COR-L47 (cell line): ENCODE results near the gene PARD6G.
A peak's percentile ranks its signal among the peaks of the same experiment; 100 is the strongest.
"Not testable (repeated sequence)": the region's sequence is repeated elsewhere in the genome, so short reads cannot be mapped to it uniquely, and the experiment has no call there.

Source experiments
- DNase-seq: peaks from one replicate; lab custom pipeline; 2025; lab: John Stamatoyannopoulos, UW

Gene PARD6G

DNA sequence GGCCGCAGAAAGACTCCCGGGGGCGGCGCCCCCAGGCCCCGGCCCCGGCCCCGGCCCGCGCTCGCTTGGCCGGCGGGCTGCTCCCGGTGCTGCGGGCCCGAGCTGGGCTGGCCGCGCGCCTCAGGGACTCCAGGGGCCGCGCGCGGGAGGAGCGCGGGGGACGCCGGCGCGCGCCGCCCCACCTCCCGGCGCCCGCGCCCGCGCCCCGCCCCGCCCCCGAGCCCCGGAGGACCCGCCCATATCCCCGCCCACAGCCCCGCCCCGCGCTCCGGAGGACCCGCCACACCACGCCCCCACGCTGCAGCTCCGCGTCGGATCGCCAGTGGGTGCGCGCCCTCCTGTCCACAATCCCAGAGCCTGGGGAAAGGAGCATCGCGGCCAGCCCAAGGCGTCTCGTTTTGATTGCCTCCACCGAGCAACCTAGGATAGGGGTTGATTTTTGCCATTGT lies at the start of gene PARD6G:
Gene PARD6G (minus strand): TSS at position 122 of the 449 bp plus-strand sequence. CDS start 166 bp downstream, outside the sequence.
- DNase-seq, result peak; percentile 91

DNA sequence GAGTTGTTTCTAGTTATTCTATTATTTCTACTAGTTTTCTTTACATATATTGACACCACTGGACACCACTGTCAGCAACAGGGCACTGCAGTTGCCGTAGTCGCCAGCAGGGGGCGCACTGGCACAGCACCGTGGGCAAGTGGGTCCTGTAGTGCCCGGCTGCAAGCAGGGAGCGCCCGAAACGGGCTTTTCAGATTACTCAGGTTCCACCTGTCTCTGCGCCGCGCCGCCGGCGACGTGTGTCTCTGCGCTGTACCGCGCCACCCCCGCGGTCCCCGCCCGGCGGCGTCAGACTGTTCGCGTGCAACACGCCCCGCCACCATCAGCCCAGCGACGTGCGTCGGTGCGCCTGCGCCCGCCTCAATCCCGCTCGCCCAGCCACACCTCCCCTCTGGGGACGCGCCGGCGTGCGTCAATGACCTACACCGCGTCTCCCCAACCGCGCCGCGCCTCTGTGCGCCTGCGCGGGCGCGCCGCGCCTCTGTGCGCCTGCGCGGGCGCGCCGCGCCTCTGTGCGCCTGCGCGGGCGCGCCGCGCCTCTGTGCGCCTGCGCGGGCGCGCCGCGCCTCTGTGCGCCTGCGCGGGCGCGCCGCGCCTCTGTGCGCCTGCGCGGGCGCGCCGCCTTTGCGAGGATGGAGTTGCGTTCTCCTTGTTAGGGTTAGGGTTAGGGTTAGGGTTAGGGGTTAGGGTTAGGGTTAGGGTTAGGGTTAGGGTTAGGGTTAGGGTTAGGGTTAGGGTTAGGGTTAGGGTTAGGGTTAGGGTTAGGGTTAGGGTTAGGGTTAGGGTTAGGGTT lies 15.1 kb upstream of the PARD6G start:
- DNase-seq, result not testable (repeated sequence)

- DNase-seq, result no peak
Observed at GRCh38 chr18:80259610-80260009, 12.3 kb upstream of the PARD6G start.

DNA sequence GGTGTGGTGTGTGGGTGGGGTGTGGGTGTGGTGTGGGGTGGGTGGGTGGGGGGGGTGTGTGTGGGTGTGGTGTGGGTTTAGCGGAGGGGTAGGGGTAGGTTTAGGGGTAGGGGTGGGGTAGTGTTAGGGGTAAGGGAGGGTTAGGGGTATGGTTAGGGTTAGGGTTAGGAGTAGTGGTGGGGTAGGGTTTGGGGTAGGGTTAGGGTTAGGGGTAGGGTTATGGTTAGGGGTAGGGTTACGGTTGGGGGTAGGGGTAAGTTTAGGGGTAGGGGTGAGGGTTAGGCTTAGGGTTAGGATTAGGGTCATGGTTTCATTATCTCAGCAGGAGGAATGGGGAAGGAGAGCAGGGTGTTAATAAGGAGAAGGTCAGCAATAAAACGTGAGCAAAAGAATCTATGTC lies 11.3 kb upstream of the PARD6G start:
- DNase-seq, result no peak

DNA sequence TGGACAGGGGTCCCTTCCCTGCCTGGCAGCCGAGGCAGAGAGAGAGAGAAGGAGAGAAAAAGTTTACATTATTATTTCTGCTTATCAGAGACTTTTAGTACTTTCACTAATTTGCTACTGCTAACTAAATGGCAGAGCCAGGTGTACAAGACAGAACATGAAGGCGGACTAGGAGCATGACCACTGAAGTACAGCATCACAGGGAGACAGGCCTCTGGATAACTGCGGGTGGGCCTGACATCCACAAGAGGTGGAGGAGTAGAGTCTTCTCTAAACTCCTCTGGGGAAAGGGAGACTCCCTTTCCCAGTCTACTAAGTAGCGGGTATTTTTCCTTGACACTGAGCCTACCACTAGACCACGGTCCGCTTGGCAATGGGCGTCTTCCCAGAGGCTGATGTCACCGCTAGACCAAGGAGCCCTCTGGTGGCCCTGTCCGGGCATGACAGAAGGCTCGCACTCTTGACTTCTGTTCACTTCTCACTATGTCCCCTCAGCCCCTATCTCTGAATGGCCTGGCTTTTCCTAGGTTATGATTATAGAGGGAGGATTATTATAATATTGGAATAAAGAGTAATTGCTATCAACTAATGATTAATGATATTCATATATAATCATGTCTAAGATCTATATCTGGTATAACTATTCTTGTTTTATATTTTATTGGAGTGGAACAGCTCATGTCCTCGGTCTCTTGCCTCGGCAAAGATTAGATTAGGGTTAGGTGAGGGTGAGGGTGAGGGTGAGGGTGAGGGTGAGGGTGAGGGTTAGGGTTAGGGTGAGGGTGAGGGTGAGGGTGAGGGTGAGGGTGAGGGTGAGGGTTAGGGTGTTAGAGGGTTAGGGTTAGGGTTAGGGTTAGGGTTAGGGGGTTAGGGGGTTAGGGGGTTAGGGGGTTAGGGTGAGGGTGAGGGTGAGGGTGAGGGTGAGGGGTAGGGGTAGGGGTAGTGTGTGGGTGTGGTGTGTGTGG lies 10.5 kb upstream of the PARD6G start:
- not testable (repeated sequence) for DNase-seq

DNA sequence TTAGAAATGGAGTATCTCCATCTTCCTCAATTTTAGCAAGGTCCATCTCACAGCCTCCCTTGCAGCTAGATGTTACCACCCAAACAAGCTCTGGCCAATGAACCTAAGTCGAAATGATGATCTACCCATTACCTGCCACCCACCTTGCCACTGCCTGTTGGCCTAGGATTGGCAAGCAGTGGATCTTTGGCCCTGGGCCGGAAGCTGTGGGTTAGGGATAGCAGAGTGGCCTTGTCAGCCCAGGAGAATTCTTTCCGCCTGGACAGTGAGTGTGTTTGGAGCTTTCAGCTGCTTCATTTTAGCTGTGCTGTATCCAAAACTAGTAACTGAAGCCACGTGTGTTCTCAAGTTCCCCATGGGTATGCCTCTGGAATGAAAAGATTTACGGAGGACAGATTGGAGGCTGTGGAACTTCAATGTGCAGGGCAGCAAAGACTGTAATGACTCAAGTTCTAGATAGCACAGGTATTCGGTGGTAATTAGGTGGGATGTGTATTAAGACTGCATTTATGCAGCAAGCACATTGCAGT lies 7.7 kb upstream of the PARD6G start:
- DNase-seq, result no peak

DNA sequence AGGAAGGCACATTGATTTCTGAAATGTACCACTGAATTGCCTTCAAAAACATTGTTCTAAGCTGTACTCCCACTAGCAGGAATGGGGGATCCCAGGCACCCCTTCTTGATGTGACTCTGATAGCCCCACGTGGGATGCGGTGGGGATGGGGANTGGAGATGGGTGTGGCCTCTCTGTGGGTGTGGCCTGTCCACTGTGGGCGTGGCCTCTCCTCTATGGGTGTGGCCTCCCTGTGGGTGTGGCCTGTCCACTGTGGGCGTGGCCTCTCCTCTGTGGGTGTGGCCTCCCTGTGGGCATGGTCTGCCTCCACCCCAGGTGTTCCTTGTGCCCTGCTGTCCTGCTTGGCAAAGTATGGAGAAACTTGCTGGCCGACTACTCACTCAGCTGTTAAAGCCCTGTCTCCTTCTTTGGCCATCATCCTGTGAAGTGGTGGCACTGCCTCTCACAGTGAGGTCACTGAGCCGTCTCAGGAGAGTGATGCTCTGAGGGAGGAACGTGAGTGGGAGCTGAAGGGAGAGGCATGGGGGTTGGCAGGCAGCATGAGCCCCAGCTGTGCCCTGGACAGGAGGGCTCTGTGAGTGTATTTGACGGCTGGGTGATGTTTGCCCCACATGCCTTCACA lies 6.7 kb upstream of the PARD6G start:
- no peak for DNase-seq

- no peak for DNase-seq
Observed at GRCh38 chr18:80253236-80253635, 5.9 kb upstream of the PARD6G start.

DNA sequence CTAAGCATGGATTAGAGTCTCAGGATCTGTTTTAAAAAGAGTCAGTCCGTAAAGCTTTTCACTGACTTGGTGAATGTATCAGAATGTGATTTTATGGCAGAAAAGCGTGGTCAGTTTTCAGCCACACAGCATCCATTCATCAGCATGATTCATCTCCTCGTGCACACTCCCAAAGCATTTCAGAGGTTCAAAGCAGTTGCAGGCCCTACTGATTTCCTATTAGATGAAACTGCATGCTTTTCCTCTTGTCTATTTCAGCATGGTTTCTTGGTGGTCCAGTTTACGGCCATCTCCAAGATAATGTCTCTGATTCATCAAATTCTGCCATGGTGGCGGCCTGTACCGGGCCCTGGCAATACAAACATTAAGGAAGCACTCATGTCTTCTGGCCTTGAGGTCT lies 4.8 kb upstream of the PARD6G start:
- no peak for DNase-seq

DNA sequence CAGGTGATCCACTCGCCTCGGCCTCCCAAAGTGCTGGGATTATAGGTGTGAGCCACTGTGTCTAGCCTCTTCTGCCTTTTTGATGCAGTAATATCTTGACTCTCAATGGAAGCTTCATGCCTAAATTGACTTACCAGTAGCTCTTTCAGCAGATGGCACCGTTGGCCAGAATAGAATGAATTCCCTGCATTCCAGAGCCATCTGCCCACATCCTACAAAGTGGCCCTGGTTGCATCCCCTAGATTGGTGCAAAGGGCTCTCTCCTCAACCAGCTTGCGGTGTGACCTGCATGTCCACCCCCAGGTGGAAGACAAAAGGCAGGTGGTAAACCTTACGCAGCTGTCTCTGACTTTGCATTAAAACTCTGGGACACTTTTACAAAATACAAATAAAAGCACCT lies 4.4 kb upstream of the PARD6G start:
- no peak for DNase-seq

DNA sequence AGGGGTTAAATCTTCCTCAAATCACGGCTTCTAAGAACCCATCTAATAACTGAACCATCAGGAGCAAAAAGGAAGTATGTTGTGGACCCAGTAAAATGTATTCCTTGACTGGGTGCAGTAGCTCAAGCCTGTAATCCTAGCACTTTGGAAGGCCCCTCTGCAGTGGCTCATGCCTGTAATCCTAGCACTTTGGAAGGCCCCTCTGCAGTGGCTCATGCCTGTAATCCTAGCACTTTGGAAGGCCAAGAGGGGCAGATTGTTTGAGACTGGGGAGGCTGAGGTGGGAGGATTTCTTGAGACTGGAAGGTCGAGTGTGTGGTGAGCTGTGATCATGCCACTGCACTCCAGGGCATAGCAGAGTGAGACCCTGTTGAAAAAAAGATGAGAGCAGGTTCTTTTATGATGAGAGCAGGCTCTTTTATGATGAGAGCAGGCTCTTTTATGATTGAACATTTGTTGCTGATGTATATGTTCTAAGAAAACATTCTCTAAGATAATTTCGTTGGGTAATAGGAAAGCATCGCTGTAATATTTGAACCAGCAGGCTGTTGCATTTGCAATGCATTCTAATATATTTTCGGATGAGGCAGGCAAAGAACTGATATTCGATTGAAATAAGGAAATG lies 3.5 kb upstream of the PARD6G start:
- DNase-seq, result no peak

- no peak for DNase-seq
Observed at GRCh38 chr18:80249217-80250093, 2.1 kb upstream of the PARD6G start.

GRCh38 chr18:80246445-80247392 lies 595 bp downstream of the PARD6G start:
- peak; percentile 67 for DNase-seq

DNA sequence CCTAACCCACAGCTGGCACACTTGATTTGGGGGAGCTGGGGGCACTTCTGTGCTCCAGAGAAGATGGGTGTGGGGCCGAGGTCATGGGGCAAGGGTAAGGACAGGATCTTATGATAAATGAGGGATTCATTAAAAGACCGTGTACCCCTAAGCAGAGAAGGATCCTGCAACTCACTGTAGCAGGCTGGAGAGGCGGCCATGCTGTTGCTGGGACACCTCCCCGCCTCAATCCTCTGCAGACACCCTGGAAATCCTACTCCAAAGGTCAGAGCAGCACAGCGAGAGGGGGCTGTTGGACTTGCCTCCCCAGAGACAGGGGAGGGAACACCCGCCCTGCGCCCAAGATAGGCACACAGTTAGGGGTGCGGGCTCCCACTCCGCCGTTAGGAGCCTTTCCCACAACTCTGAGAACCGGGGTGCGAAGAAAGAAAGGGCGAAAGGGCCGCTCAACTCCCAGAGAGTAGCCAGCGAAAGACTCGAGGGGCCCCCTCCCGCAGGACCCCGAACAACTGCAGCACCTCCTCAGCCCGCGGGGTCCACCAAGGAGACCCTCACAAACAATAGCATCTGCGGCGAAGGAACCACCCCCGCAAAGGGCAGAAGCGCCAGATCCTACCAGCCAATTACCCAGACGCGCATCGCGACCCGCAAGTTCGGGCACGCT lies 1.4 kb downstream of the PARD6G start:
- DNase-seq, result no peak

- DNase-seq, result no peak
Observed at GRCh38 chr18:80244956-80245730, 2.2 kb downstream of the PARD6G start.

- DNase-seq, result no peak
Observed at GRCh38 chr18:80244167-80244566, 3.1 kb downstream of the PARD6G start.

DNA sequence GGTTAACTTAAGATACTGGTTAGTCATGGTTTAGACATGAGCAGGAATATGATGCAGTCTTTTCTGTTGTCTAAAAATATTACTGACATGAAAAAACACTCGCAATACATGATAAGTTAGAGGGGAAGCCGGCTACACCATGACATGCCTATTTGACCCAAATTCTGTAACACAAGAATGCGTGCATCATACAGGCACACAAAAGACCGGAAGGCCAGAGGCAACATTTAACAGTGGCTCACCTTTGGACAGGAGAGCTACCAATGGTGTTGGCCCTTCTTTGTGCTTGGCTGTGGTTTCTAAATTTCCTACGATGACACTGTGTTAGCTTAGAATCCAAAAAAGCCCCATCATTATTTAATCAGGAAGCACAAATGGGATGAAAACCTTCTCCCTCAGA lies 4.1 kb downstream of the PARD6G start:
- DNase-seq, result no peak
